ENCODE results near the gene ASMTL.

DNA sequence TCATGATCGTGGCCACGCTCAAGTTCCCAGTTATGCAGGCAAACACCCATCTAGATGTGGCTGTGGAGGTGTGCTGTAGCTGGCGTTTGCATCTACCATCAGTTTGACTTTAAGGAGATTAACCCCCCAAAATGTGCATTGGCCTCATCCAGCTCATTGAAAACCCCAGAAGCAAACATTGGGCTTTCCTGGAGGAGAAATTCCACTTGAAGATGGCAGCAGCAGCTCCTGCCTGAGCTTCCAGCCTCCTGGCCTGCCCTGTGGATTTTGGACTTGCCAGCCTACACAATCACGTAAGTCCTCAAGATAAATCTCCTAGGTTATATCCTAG, 30.6 kb downstream of the ASMTL start:
- TF ChIP-seq CTCF (IDR thresholded peaks at IDR 0.05; ENCODE audit: borderline replicate concordance, extremely low read depth, low read length, poor library complexity, severe bottlenecking): no peak
- TF ChIP-seq EZH2 (IDR thresholded peaks at IDR 0.05; ENCODE audit: borderline replicate concordance, low read depth, low read length, severe bottlenecking): no peak

Measured in DND-41 (cell line).